NOMO-1 treated with dmso at 0.1 percent for 144 hours (cell line): ENCODE data around the gene WBP2.

Experiments used
- DNase-seq: peaks from one replicate; lab custom pipeline; 2025; ENCODE audit not compliant: unreplicated experiment; lab: John Stamatoyannopoulos, UW

WBP2 gene

GRCh38 chr17:75845058-75845711, 9.9 kb downstream of the WBP2 start:
- peak; percentile 35 for DNase-seq

DNA sequence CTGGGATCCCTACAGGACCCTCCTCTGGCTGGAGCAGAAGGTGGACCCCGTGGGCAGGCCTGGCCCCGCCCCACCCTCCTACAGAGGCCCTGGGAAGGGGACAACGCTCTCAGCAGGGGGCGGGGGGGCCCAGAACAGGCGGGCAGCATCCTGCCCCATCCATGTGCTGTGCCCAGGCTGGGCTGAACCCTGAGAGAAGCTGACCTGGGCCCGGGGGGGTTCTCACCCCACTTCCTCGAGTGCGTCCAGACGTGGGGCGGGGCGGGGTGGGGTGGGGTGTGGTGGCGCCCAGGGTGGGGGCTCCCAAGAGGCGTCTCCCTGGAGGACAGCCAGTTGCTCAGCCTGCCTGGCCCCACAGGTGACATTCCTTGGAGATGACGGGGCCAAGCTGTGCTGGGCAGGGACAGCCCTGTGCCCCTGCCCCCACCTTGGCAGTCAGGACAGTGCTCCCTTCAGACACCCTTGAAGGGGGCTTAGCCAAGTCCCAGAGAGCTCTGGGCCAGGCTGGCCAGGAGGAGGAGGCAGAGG, 10.5 kb downstream of the WBP2 start:
- no peak for DNase-seq

GRCh38 chr17:75843577-75844529, 11.3 kb downstream of the WBP2 start, which contains the start of gene UNC13D:
Gene UNC13D (minus strand): TSS chr17:75844404. CDS start chr17:75844337, 67 bp downstream.
- no peak for DNase-seq

DNA sequence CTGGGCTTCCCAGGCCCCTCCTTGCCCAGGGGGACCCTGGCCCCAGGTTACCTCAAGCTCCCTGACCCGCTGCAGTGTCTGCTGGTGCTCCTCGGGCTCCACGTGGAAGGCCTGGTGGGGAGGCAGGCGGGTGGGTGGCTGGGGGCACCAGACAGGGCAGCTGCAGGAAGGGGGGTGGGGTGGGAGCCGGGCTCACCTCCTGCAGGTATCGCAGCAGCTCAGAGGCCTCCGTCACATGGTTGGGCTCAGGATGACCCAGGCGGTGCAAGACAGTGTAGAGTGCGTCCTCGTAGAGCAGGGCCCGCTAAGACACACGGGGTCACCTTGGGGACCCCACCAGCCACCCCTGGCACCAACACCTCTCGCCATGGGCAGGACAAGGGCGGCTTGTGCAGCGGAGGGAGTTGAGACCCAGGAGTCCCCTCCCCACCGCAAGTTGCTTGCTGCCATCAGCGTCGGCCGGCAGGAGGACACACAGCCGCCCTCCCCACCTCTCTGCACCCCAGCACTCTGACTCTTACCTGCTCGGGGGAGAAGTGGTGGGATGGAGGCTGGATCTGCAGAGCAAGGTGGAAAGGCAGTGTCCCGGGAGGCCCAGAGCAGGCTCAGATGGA, 12.1 kb downstream of the WBP2 start:
- no peak for DNase-seq

- no peak for DNase-seq
These were observed 12.7 kb downstream of the WBP2 start for GRCh38 chr17:75842411-75842810.

- DNase-seq = no peak
These were observed 14.4 kb downstream of the WBP2 start for GRCh38 chr17:75840799-75841164.

GRCh38 chr17:75839942-75840798, 15.0 kb downstream of the WBP2 start:
- DNase-seq = no peak

- DNase-seq = no peak
These were observed 16.7 kb downstream of the WBP2 start for GRCh38 chr17:75838410-75838809.

DNA sequence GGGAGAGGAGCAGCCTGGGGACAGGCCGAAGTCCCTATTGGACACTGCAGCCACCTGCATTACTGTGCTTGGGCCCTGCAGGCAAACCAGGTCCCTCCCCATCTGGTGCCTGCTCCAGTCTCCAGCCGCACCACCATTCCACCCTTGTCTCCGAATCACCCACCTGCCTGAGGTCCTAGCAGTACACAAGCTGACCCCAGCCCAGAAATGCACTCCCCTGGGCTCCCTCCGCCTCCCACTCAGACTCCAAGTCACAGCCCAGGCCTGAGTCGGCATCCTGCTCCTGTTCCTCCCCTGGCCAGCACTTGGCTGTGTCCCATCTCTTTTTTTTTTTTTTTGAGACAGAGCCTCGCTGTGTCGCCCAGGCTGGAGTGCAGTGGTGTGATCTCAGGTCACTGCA, 17.2 kb downstream of the WBP2 start:
- DNase-seq = no peak

GRCh38 chr17:75836605-75837004, 18.5 kb downstream of the WBP2 start:
- no peak for DNase-seq

DNA sequence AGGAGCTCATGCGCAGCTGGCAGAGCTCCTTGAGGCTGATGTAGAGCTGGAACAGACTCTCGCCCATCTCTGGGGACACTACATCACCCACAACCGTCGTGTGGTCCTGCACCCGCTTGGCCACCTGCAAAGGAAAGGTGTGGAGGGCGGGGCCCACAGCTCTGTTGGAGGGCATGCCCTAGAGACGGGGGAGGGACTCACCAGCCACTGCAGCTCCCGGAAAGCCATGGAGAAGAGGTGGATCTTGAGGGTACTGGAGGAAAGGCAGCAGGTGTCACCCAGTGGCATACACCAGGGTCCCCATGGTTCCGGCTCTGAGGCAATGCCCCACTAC, 19.5 kb downstream of the WBP2 start:
- no peak for DNase-seq

- no peak for DNase-seq
These were observed 20.0 kb downstream of the WBP2 start for GRCh38 chr17:75834928-75835653.

GRCh38 chr17:75834279-75834920, 20.7 kb downstream of the WBP2 start:
- DNase-seq = no peak

- DNase-seq = no peak
These were observed 22.3 kb downstream of the WBP2 start for GRCh38 chr17:75832652-75833400.

DNA sequence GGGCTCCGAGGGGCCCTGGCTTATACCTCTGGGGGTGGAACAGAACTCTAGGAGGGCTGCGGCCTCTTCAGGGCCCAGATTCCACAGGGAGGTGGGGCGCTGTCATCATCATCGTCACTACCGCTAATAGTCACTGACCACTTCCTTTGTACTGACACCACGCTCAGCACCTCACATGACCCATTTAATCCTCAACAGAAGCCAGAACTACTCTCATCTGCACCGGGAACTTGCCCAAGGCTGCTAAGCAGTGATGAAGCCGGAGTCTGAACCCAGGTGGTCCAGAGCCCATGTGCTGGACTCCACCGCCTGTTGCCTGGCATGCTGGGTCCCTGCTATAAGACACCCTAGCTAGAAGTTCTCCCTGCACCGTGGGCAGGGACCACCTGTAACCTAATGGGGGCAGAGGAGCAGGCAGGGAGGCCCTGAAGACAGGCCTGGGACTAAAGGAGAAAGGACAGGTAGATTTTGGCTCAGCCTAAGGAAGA, 22.9 kb downstream of the WBP2 start:
- no peak for DNase-seq

DNA sequence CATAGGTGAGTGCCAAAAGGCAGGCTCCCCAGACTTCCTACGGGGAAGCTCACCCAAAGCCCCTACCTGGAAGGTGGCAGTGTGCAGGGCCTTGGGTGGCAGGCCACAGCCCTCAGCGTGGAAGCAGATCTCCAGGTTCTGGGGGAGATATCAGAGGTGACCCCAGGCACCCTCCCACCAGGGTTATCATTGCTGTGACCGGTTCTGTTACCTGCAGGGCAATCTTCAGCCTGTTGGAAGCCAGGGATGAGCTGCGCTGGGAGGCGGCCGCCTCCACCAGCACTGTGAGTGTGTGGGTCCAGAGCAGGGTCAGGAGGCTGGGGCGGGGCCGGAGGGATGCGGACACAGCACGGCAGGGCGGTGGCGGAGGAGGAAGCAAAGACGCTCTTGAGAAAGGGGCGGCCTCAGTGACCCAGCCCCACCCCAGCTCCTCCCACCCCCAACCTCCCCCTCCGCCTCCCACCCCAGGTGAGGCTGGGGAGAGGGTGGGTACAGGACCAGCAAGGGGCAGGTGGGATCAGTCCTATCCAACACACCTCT, 24.0 kb downstream of the WBP2 start:
- no peak for DNase-seq

- no peak for DNase-seq
These were observed 24.7 kb downstream of the WBP2 start for GRCh38 chr17:75830164-75831031.

DNA sequence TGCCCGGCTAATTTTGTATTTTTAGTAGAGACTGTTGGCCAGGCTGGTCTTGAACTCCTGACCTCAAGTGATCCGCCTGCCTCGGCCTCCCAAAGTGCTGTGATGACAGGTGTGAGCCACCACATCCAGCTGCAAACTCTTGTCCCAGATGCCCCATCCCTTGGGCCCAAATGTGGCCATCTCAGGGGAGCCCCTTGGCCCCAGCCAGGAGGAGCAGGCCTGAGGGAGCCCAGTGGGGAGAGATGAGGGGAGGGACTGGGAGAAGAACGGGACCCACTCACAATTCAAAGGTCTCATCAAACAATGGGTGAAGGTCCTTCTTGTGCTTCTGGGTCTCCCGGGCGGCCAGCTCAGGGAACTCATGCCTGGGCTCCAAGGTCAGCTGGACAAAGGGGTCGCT, 25.4 kb downstream of the WBP2 start:
- DNase-seq = no peak
